ENCODE results near the gene GALNT18.

Gene GALNT18

DNA sequence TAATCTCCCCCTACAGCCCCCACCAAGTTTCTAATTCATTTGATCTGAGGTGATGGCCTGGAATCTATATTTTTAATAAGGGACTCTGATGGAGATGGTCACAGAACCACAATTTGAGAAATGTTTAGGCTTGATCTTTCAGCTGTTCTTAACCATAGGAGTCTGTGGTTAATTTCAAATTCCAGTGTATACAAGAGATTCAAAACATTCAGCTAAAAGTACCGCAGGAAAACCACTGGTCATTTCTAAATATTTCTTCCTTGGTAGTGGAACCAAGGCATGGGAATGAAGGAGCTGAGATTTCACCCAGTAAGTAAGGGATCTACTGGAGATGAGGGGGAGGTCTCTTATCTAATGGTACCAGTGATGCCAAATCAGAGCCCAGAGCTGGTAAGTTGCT is 18.3 kb upstream of the GALNT18 start:
- Histone ChIP-seq H3K27ac (ENCODE audit: low read length) (no peak overlapping the region), H3K36me3 (replicated peaks; ENCODE audit: insufficient read depth, low read length) (no peaks in the 10 kb centered on the region), H3F3A (ENCODE audit: insufficient read depth, low read length) (no peaks in the 10 kb centered on the region), H3K27me3 (replicated peaks; ENCODE audit: insufficient read depth, low read length) (no peaks in the 10 kb centered on the region), H3K9me2 (replicated peaks; ENCODE audit: insufficient read depth, low read length) (no peaks in the 10 kb centered on the region), H3K9ac (ENCODE audit: low read length) (no peak overlapping the region), H2AFZ (ENCODE audit: low read length) (no peak overlapping the region), H3K4me3 (ENCODE audit: low read length) (no peak overlapping the region), H3K9me3 (replicated peaks; ENCODE audit: insufficient read depth, low read length) (no peaks in the 10 kb centered on the region), H3K4me1 (ENCODE audit: low read length) (no peaks in the 10 kb centered on the region), H3K79me2 (ENCODE audit: low read length) (no peaks in the 10 kb centered on the region), H4K20me1 (ENCODE audit: insufficient read depth, low read length) (no peaks in the 10 kb centered on the region), H3K4me2 (ENCODE audit: low read depth, low read length) (no peak overlapping the region)
- no peak for TF ChIP-seq EZH2 (optimal IDR thresholded peaks at IDR 0.05; ENCODE audit: low read depth, low read length)
- TF ChIP-seq, protein P1, sequence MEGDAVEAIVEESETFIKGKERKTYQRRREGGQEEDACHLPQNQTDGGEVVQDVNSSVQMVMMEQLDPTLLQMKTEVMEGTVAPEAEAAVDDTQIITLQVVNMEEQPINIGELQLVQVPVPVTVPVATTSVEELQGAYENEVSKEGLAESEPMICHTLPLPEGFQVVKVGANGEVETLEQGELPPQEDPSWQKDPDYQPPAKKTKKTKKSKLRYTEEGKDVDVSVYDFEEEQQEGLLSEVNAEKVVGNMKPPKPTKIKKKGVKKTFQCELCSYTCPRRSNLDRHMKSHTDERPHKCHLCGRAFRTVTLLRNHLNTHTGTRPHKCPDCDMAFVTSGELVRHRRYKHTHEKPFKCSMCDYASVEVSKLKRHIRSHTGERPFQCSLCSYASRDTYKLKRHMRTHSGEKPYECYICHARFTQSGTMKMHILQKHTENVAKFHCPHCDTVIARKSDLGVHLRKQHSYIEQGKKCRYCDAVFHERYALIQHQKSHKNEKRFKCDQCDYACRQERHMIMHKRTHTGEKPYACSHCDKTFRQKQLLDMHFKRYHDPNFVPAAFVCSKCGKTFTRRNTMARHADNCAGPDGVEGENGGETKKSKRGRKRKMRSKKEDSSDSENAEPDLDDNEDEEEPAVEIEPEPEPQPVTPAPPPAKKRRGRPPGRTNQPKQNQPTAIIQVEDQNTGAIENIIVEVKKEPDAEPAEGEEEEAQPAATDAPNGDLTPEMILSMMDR (IDR thresholded peaks at IDR 0.05; ENCODE audit: low read length): no peak
- no peak for TF ChIP-seq EZH2phosphoT487 (IDR thresholded peaks at IDR 0.05; ENCODE audit: low read length)
- DNase-seq: no peak

DNA sequence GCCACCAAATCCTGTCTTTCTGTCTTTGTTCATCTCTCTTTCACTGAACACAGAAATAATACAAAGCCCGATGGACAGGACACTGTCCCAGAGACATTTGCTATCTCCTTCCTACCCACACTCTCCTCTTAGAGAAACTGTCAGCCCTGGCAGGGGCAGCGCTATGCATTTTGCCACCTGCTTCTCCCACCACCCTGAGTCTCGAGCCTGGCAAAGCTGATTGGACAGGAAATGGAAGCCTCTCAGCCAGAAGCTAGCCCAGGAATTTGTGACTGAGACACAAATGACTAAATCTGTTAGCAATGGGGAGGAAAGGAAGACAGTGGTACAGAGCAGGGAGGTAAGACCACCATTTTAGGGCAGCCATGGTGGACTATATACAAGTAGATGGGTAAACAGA is 14.9 kb upstream of the GALNT18 start:
- DNase-seq: no peak
- TF ChIP-seq EZH2phosphoT487 (IDR thresholded peaks at IDR 0.05; ENCODE audit: low read length) (no peak), EZH2 (optimal IDR thresholded peaks at IDR 0.05; ENCODE audit: low read depth, low read length) (no peak)
- TF ChIP-seq, protein P1 (IDR thresholded peaks at IDR 0.05; ENCODE audit: low read length): no peak
- no peaks in the 10 kb centered on the region for H3K27me3 ChIP-seq (replicated peaks; ENCODE audit: insufficient read depth, low read length)

DNA sequence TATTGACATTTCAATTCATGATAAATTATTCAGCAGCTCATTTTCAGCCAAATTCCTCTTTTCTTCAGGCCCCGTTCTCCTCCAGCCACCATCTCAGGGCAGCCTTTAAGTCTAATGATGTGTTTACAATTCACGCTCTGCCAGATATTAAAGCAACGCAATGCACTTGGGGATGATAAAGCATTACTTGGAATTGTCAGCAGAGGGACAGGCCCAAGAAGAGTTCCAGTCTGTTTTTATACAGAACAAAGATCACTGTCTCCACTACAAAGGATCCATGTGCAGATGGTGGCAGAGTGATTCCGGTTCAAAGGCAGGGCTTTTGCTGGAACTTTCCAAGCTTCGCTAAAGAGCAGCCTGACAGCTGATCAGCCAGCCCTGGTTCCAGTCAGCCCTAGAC is 13.6 kb upstream of the GALNT18 start:
- H3K36me3 ChIP-seq (replicated peaks; ENCODE audit: insufficient read depth, low read length): no peaks in the 10 kb centered on the region
- no peaks in the 10 kb centered on the region for H3K27me3 ChIP-seq (replicated peaks; ENCODE audit: insufficient read depth, low read length)
- H3K4me2 ChIP-seq (ENCODE audit: low read depth, low read length): no peak overlapping the region
- H2AFZ ChIP-seq (ENCODE audit: low read length): no peak overlapping the region
- no peaks in the 10 kb centered on the region for H3K79me2 ChIP-seq (ENCODE audit: low read length)
- no peak for DNase-seq
- H3F3A ChIP-seq (ENCODE audit: insufficient read depth, low read length): no peaks in the 10 kb centered on the region
- TF ChIP-seq, protein P1 (IDR thresholded peaks at IDR 0.05; ENCODE audit: low read length): no peak
- TF ChIP-seq EZH2phosphoT487 (IDR thresholded peaks at IDR 0.05; ENCODE audit: low read length): no peak
- no peak for TF ChIP-seq EZH2 (optimal IDR thresholded peaks at IDR 0.05; ENCODE audit: low read depth, low read length)
- no peaks in the 10 kb centered on the region for H3K9me2 ChIP-seq (replicated peaks; ENCODE audit: insufficient read depth, low read length)
- H3K4me3 ChIP-seq (ENCODE audit: low read length): no peak overlapping the region
- H4K20me1 ChIP-seq (ENCODE audit: insufficient read depth, low read length): no peaks in the 10 kb centered on the region
- no peak overlapping the region for H3K27ac ChIP-seq (ENCODE audit: low read length)
- no peaks in the 10 kb centered on the region for H3K9me3 ChIP-seq (replicated peaks; ENCODE audit: insufficient read depth, low read length)
- H3K9ac ChIP-seq (ENCODE audit: low read length): no peak overlapping the region
- H3K4me1 ChIP-seq (ENCODE audit: low read length): no peaks in the 10 kb centered on the region

More for the DNA sequence above, 14.9 kb upstream of the GALNT18 start:
- H3K4me1 ChIP-seq (ENCODE audit: low read length): no peaks in the 10 kb centered on the region
- H3K9me3 ChIP-seq (replicated peaks; ENCODE audit: insufficient read depth, low read length): no peaks in the 10 kb centered on the region
- no peak overlapping the region for H3K27ac ChIP-seq (ENCODE audit: low read length)
- H3K36me3 ChIP-seq (replicated peaks; ENCODE audit: insufficient read depth, low read length): no peaks in the 10 kb centered on the region
- no peak overlapping the region for H3K4me2 ChIP-seq (ENCODE audit: low read depth, low read length)
- H3K79me2 ChIP-seq (ENCODE audit: low read length): no peaks in the 10 kb centered on the region
- H3K9me2 ChIP-seq (replicated peaks; ENCODE audit: insufficient read depth, low read length): no peaks in the 10 kb centered on the region
- H2AFZ ChIP-seq (ENCODE audit: low read length): no peak overlapping the region
- no peaks in the 10 kb centered on the region for H4K20me1 ChIP-seq (ENCODE audit: insufficient read depth, low read length)
- H3K4me3 ChIP-seq (ENCODE audit: low read length): no peak overlapping the region
- no peaks in the 10 kb centered on the region for H3F3A ChIP-seq (ENCODE audit: insufficient read depth, low read length)
- no peak overlapping the region for H3K9ac ChIP-seq (ENCODE audit: low read length)
